Endothelial cell of umbilical vein (primary cell): ENCODE data around the gene CUL2.

ENCODE experiments used
- CTCF ChIP-seq, 2 donors: IDR thresholded peaks; 1 replicate in 1 of 2; 2 replicates in 1 of 2; pipeline ENCODE4 v1.5.1; 2011; ENCODE audit warnings: low read length in 2 of 2, mild to moderate bottlenecking in 2 of 2, moderate library complexity in 2 of 2, control low read depth in 1 of 2, inconsistent platforms in 1 of 2, low read depth in 1 of 2; ENCODE audit not compliant: insufficient read depth in 1 of 2; ENCODE audit errors: extremely low read depth in 1 of 2
- EZH2 ChIP-seq: IDR thresholded peaks from 2 replicates; pipeline ENCODE4 v1.6.1; 2012; ENCODE audit warnings: borderline replicate concordance, low read depth, mild to moderate bottlenecking, moderate library complexity, low read length, inconsistent platforms; ENCODE audit not compliant: severe bottlenecking
- MYC ChIP-seq: IDR thresholded peaks from one replicate; pipeline ENCODE4 v1.6.1; 2011; ENCODE audit warnings: mild to moderate bottlenecking, low read depth, low read length
- POLR2A ChIP-seq: IDR thresholded peaks from 2 replicates; pipeline ENCODE4 v1.6.1; 2012; ENCODE audit warnings: low read depth, mild to moderate bottlenecking, control low read depth, low read length
- POLR2AphosphoS5 ChIP-seq: IDR thresholded peaks from 2 replicates; pipeline ENCODE4 v1.6.1; 2012; ENCODE audit warnings: low read depth, mild to moderate bottlenecking, control low read depth, low read length, moderate library complexity; ENCODE audit not compliant: insufficient read depth
- TF ChIP-seq, protein P1 (sequence below): IDR thresholded peaks from 2 replicates; pipeline ENCODE4 v1.6.1; 2011; ENCODE audit not compliant: insufficient read depth, insufficient read length

DNA sequence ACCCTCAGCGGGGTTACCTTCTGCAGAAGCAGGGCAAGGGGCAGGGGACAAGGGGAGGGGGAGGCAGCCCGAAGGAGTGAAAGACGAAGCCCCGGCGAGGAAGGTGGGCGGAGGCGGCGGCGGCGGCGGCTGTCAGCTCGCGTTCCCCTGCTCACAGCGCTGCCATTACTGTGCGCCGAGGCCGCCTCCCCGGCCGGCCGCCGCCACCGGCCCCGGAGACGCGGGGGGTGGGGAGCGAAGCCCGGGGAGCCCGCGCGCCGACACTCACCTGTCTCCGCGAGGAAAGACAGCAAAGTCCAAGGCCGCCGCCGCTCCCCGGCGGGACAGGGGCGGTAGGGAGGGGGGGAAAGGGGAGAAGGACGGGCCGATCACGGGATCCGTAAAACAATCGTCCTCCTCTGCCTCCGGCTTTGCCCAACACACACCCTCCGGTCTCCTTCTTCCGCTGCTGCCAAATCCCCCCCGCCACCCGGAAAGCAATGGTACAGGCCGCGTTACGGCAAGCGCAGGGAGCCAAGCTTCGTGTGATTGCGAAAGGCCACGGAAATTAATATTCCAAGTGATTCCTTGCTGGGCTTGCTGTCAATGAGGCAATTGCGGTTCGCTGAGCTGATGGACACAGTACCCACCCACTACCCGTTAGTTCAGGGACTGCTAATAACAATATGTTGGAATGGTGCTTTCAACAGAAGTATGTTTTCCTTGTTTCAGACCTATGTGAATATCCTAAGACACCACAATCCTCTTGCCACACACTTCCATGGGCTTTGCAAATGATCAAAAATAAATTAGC lies at the start of gene CUL2:
- peak; percentile 50 for TF ChIP-seq POLR2A
- TF ChIP-seq, protein P1, sequence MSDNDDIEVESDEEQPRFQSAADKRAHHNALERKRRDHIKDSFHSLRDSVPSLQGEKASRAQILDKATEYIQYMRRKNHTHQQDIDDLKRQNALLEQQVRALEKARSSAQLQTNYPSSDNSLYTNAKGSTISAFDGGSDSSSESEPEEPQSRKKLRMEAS, result no peak
- no peak for TF ChIP-seq CTCF (IDR thresholded peaks at IDR 0.05; ENCODE audit: extremely low read depth in 1 of 2, insufficient read depth in 1 of 2, low read depth in 1 of 2, low read length in 2 of 2)
- TF ChIP-seq EZH2, result no peak
- no peak for TF ChIP-seq MYC
- TF ChIP-seq POLR2AphosphoS5, result peak; percentile 75
